Measurements from ENCODE around the gene GPR84. TPM values are rescaled to one million over a fixed set of nuclear protein-coding genes. Genes with fewer than 3 reads are reported as not detected.

The GPR84 gene
- total and polyA plus RNA-seq, 2 experiments from 2014 or later, result not detected

GRCh38 chr12:54352891-54353874 is 11.1 kb downstream of the GPR84 start:
- no peaks in the 10 kb centered on the region for H3K79me2 ChIP-seq (ENCODE audit: insufficient read depth)
- no peak for TF ChIP-seq EZH2 (IDR thresholded peaks at IDR 0.05; ENCODE audit: insufficient read depth, poor library complexity, severe bottlenecking)
- no peak for TF ChIP-seq EZH2phosphoT487 (IDR thresholded peaks at IDR 0.05; ENCODE audit: insufficient read depth, low read depth)
- H3K4me3 ChIP-seq, result no peak overlapping the region
- H3F3A ChIP-seq (ENCODE audit: insufficient read depth), result peaks cover 41% of the 10 kb centered on the region; the same call in 1 of the 2 replicates
- peak overlapping the region; percentile 34 for H3K4me2 ChIP-seq (ENCODE audit: unreplicated experiment)
- peaks cover 26% of the 10 kb centered on the region for H3K4me1 ChIP-seq (ENCODE audit: insufficient read depth)
- no peaks in the 10 kb centered on the region for H3K27me3 ChIP-seq (replicated peaks; ENCODE audit: insufficient read depth)
- no peaks in the 10 kb centered on the region for H3K9me3 ChIP-seq (ENCODE audit: low read depth)
- in situ Hi-C loops (cut with MboI), result no loop called here
- no peaks in the 10 kb centered on the region for H3K9me2 ChIP-seq (ENCODE audit: insufficient read depth)
- peaks cover 14% of the 10 kb centered on the region; the same call in 1 of the 2 replicates for H3K36me3 ChIP-seq (ENCODE audit: low read depth)
- H2AFZ ChIP-seq, result no peak overlapping the region
- 25% methylated on average over 1 of the region's 1 CpG; no CpG with 5 or more reads in 1 of the 2 experiments for WGBS, 2 experiments (ENCODE audit: low coverage in 1 of 2, low lambda C conversion rate in 2 of 2, missing lambda C conversion rate in 2 of 2)
- H4K20me1 ChIP-seq (ENCODE audit: insufficient read depth), result no peaks in the 10 kb centered on the region
- peak overlapping the region; percentile 62 for H3K9ac ChIP-seq
- peak; percentile 74 for DNase-seq
- peak overlapping the region; percentile 82 for H3K27ac ChIP-seq

GRCh38 chr12:54352022-54352531 is 12.2 kb downstream of the GPR84 start:
- H3K36me3 ChIP-seq (ENCODE audit: low read depth), result peaks cover 25% of the 10 kb centered on the region; the same call in 1 of the 2 replicates
- H3K4me2 ChIP-seq (ENCODE audit: unreplicated experiment), result peak overlapping the region; percentile 34
- no peaks in the 10 kb centered on the region for H3K9me3 ChIP-seq (ENCODE audit: low read depth)
- no peaks in the 10 kb centered on the region for H4K20me1 ChIP-seq (ENCODE audit: insufficient read depth)
- H3F3A ChIP-seq (ENCODE audit: insufficient read depth), result peaks cover 48% of the 10 kb centered on the region; the same call in 1 of the 2 replicates
- in situ Hi-C loops (cut with MboI), result no loop called here
- TF ChIP-seq EZH2phosphoT487 (IDR thresholded peaks at IDR 0.05; ENCODE audit: insufficient read depth, low read depth), result no peak
- no peak for TF ChIP-seq EZH2 (IDR thresholded peaks at IDR 0.05; ENCODE audit: insufficient read depth, poor library complexity, severe bottlenecking)
- 10 to 11% methylated on average over 21 of the region's 21 CpGs for WGBS, 2 experiments (ENCODE audit: low coverage in 1 of 2, low lambda C conversion rate in 2 of 2, missing lambda C conversion rate in 2 of 2)
- H3K4me3 ChIP-seq, result 0 out of 2 replicates have a peak overlapping the region, but pooled peaks have one; percentile 14
- H3K27ac ChIP-seq, result peak overlapping the region; percentile 82
- no peaks in the 10 kb centered on the region for H3K79me2 ChIP-seq (ENCODE audit: insufficient read depth)
- peak; percentile 80 for DNase-seq
- 0 out of 2 replicates have a peak overlapping the region, but pooled peaks have one; percentile 0 for H2AFZ ChIP-seq
- peaks cover 22% of the 10 kb centered on the region for H3K4me1 ChIP-seq (ENCODE audit: insufficient read depth)
- H3K9me2 ChIP-seq (ENCODE audit: insufficient read depth), result no peaks in the 10 kb centered on the region
- H3K9ac ChIP-seq, result peak overlapping the region; percentile 62
- no peaks in the 10 kb centered on the region for H3K27me3 ChIP-seq (replicated peaks; ENCODE audit: insufficient read depth)

DNA sequence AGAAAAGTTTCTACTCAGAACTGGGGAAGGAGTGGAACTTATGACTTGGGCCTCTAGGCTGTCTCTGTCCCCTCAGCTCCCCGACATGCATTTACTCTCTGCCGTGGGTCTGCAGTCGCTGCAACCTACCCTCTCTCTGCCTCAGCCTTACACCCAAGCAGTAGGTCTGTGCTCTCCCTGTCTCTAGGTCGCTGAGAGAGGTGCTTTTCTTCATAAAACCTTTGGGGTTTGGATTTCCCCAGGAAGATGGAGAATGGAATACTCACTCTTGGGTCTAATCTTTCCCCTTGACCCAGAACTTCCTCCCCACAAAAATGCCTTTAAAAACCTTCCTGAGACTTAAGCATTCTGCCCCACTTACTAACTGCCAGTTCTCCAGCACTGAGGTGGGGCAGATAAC is 12.9 kb downstream of the GPR84 start:
- Histone ChIP-seq H3K79me2 (ENCODE audit: insufficient read depth) (no peaks in the 10 kb centered on the region), H3K36me3 (ENCODE audit: low read depth) (peaks cover 32% of the 10 kb centered on the region; the same call in 1 of the 2 replicates), H4K20me1 (ENCODE audit: insufficient read depth) (no peaks in the 10 kb centered on the region), H3K4me2 (ENCODE audit: unreplicated experiment) (no peak overlapping the region), H3K4me3 (no peak overlapping the region), H3K9ac (no peak overlapping the region), H3K9me3 (ENCODE audit: low read depth) (no peaks in the 10 kb centered on the region), H3F3A (ENCODE audit: insufficient read depth) (peaks cover 48% of the 10 kb centered on the region; the same call in 1 of the 2 replicates), H3K27me3 (replicated peaks; ENCODE audit: insufficient read depth) (no peaks in the 10 kb centered on the region), H2AFZ (no peak overlapping the region), H3K9me2 (ENCODE audit: insufficient read depth) (no peaks in the 10 kb centered on the region), H3K27ac (no peak overlapping the region), H3K4me1 (ENCODE audit: insufficient read depth) (peaks cover 22% of the 10 kb centered on the region)
- no peak for DNase-seq
- in situ Hi-C loops (cut with MboI), result no loop called here
- WGBS, 2 experiments (ENCODE audit: low coverage in 1 of 2, low lambda C conversion rate in 2 of 2, missing lambda C conversion rate in 2 of 2), result 48 to 59% methylated on average over 4 of the region's 4 CpGs
- no peak for TF ChIP-seq EZH2phosphoT487 (IDR thresholded peaks at IDR 0.05; ENCODE audit: insufficient read depth, low read depth)

DNA sequence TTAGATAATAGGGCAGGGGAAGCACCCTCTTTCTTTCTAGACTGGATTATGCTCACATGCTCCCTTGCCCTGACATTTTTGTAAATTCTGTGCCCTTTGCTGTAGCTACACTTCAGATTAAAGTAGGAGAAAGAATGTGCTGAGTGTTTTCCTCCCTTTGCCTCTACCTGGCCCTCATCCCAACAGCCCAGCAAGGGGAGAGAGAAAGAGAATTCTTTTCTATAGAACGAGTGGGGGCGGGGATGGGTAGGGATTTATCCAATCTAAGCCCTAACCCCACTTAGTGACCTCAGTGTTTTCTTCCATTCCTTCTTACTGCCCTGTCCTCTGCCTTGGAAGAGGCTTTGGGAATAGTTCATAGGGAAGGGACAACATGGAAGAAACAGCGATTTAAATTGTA is 13.5 kb downstream of the GPR84 start:
- no peak overlapping the region for H3K4me3 ChIP-seq
- H3K9me3 ChIP-seq (ENCODE audit: low read depth), result no peaks in the 10 kb centered on the region
- in situ Hi-C loops (cut with MboI), result no loop called here
- no peak for DNase-seq
- peaks cover 32% of the 10 kb centered on the region; the same call in 1 of the 2 replicates for H3K36me3 ChIP-seq (ENCODE audit: low read depth)
- H3F3A ChIP-seq (ENCODE audit: insufficient read depth), result peaks cover 48% of the 10 kb centered on the region; the same call in 1 of the 2 replicates
- no peaks in the 10 kb centered on the region for H4K20me1 ChIP-seq (ENCODE audit: insufficient read depth)
- no peaks in the 10 kb centered on the region for H3K9me2 ChIP-seq (ENCODE audit: insufficient read depth)
- H3K79me2 ChIP-seq (ENCODE audit: insufficient read depth), result no peaks in the 10 kb centered on the region
- no peak overlapping the region for H3K9ac ChIP-seq
- no peak overlapping the region for H3K4me2 ChIP-seq (ENCODE audit: unreplicated experiment)
- no peak overlapping the region for H3K27ac ChIP-seq
- TF ChIP-seq EZH2 (IDR thresholded peaks at IDR 0.05; ENCODE audit: insufficient read depth, poor library complexity, severe bottlenecking) (no peak), EZH2phosphoT487 (IDR thresholded peaks at IDR 0.05; ENCODE audit: insufficient read depth, low read depth) (no peak)
- H2AFZ ChIP-seq, result no peak overlapping the region
- H3K4me1 ChIP-seq (ENCODE audit: insufficient read depth), result peaks cover 22% of the 10 kb centered on the region
- H3K27me3 ChIP-seq (replicated peaks; ENCODE audit: insufficient read depth), result no peaks in the 10 kb centered on the region
- WGBS, 2 experiments (ENCODE audit: low coverage in 1 of 2, low lambda C conversion rate in 2 of 2, missing lambda C conversion rate in 2 of 2), result 79% methylated on average over 3 of the region's 3 CpGs
